Liver (tissue), 9 donors: Measurements from ENCODE around the gene KIF26A. TPM values are rescaled to one million over a fixed set of nuclear protein-coding genes. Genes with fewer than 3 reads are reported as not detected.

Experiments used
- DNase-seq: peaks from one replicate; pipeline ENCODE4 v3.0.0-alpha.2; 2017; ENCODE audit warnings: low spot score
- H3K27ac ChIP-seq, 2 donors: one replicate each; pipeline ENCODE4 v1.7.0; 2013; ENCODE audit warnings: inconsistent platforms in 2 of 2, low read length in 2 of 2, control low read depth in 1 of 2, low read depth in 1 of 2, mild to moderate bottlenecking in 1 of 2
- H3K27me3 ChIP-seq, 4 donors: one replicate each; pipeline versions ENCODE4 v1.6.1 to v1.7.0; 2013; ENCODE audit warnings: low read length in 3 of 4, inconsistent platforms in 1 of 4, mild to moderate bottlenecking in 1 of 4, moderate library complexity in 1 of 4; ENCODE audit not compliant: control insufficient read depth in 4 of 4, insufficient read depth in 4 of 4
- H3K36me3 ChIP-seq, 4 donors: one replicate each; pipeline versions ENCODE4 v1.6.1 to v1.7.0; 2013; ENCODE audit warnings: low read length in 3 of 4, mild to moderate bottlenecking in 3 of 4, low read depth in 1 of 4, moderate library complexity in 1 of 4; ENCODE audit not compliant: control insufficient read depth in 4 of 4, insufficient read depth in 3 of 4
- H3K4me1 ChIP-seq, 4 donors: one replicate each; pipeline versions ENCODE4 v1.6.1 to v1.7.0; 2013; ENCODE audit warnings: low read length in 3 of 4, mild to moderate bottlenecking in 3 of 4, moderate library complexity in 1 of 4; ENCODE audit not compliant: control insufficient read depth in 4 of 4, insufficient read depth in 4 of 4
- H3K4me3 ChIP-seq, 3 donors: one replicate each; pipeline versions ENCODE4 v1.6.1 to v1.7.0; 2013; ENCODE audit warnings: low read length in 3 of 3, control low read depth in 1 of 3, low read depth in 1 of 3, mild to moderate bottlenecking in 1 of 3
- H3K9ac ChIP-seq, 2 donors: one replicate each; pipeline ENCODE4 v1.7.0; 2013; ENCODE audit warnings: low read length in 2 of 2, mild to moderate bottlenecking in 2 of 2, moderate library complexity in 2 of 2, control low read depth in 1 of 2, low read depth in 1 of 2
- H3K9me3 ChIP-seq, 4 donors: one replicate each; pipeline versions ENCODE4 v1.6.1 to v1.7.0; 2013; ENCODE audit warnings: low read length in 3 of 4; ENCODE audit not compliant: control insufficient read depth in 4 of 4
- EGR1 ChIP-seq, 2 donors: IDR thresholded peaks; 2 replicates each; pipeline ENCODE4 v1.6.1; 2016 to 2018; ENCODE audit warnings: antibody characterized with exemption in 2 of 2, low read depth in 2 of 2
- FOXA1 ChIP-seq: IDR thresholded peaks from 2 replicates; pipeline ENCODE4 v1.6.1; 2016; ENCODE audit warnings: antibody characterized with exemption
- FOXA2 ChIP-seq: IDR thresholded peaks from 2 replicates; pipeline ENCODE4 v1.6.1; 2016; ENCODE audit warnings: antibody characterized with exemption
- HNF4G ChIP-seq: IDR thresholded peaks from 2 replicates; pipeline ENCODE4 v1.6.1; 2016; ENCODE audit warnings: antibody characterized with exemption
- RXRA ChIP-seq, 2 donors: IDR thresholded peaks; 2 replicates each; pipeline ENCODE4 v1.6.1; 2017 to 2018; ENCODE audit warnings: antibody characterized with exemption in 2 of 2, mild to moderate bottlenecking in 1 of 2
- TAF1 ChIP-seq: conservative IDR thresholded peaks from 2 replicates; pipeline ENCODE4 v1.6.1; 2016; ENCODE audit warnings: antibody characterized with exemption, mild to moderate bottlenecking
- YY1 ChIP-seq: IDR thresholded peaks from 2 replicates; pipeline ENCODE4 v1.6.1; 2016; ENCODE audit warnings: antibody characterized with exemption, mild to moderate bottlenecking
- WGBS: extraction: QIAGEN DNeasy Blood & Tissue Kit; methylation state at CpG from one replicate; pipeline ENCODE4 v1.1.7; 2013; 5-methylcytosine and 5-hydroxymethylcytosine counted together
- polyA plus RNA-seq, 2 donors: library from polyadenylated mRNA; stranded (reverse) in 1 of 2; unstranded in 1 of 2; fragments of 200-250 nt in 1 of 2; fragments of >200 nt in 1 of 2; fragmentation: Nextera tagmentation in 1 of 2; extraction: Ambion mirVana in 1 of 2; gene quantifications; one replicate each; pipeline versions ENCODE4 v1.2.1 to v1.2.3, GENCODE V29; 2013 to 2015
- total RNA-seq, 2 donors: library from RNA; depleted of rRNA; stranded (reverse); fragments of >200 nt; gene quantifications; one replicate each; pipeline ENCODE4 v1.2.3, GENCODE V29; 2014
- TF ChIP-seq, protein P1 (sequence below): IDR thresholded peaks from 2 replicates; pipeline ENCODE4 v1.6.1; 2016; ENCODE audit warnings: antibody characterized with exemption, mild to moderate bottlenecking
- TF ChIP-seq, protein P2 (sequence below): IDR thresholded peaks from 2 replicates; pipeline ENCODE4 v1.6.1; 2016; ENCODE audit warnings: antibody characterized with exemption
- TF ChIP-seq, protein P3 (sequence below): IDR thresholded peaks from 2 replicates; pipeline ENCODE4 v1.6.1; 2016; ENCODE audit warnings: antibody characterized with exemption
- TF ChIP-seq, protein P4 (sequence below): IDR thresholded peaks from 2 replicates; pipeline ENCODE4 v1.6.1; 2016; ENCODE audit warnings: antibody characterized with exemption
- donor health status: healthy.
- donor health status: healthy.
- donor health status: healthy.
- donor health status: healthy.
- donor health status: healthy.

KIF26A gene
- total and polyA plus RNA-seq, 4 donors = 0.07 to 10.2 (median 1.3) TPM

- DNase-seq = no peak
Observed at GRCh38 chr14:104214431-104215218, 76.2 kb downstream of the KIF26A start.

GRCh38 chr14:104215706-104216334 is 77.4 kb downstream of the KIF26A start:
- H3K36me3 ChIP-seq = no peaks in the 10 kb centered on the region
- no peak for DNase-seq
- H3K4me3 ChIP-seq = no peak overlapping the region
- H3K9me3 ChIP-seq = no peaks in the 10 kb centered on the region
- WGBS = 83% methylated on average over 21 of the region's 21 CpGs
- TF ChIP-seq, protein P1, sequence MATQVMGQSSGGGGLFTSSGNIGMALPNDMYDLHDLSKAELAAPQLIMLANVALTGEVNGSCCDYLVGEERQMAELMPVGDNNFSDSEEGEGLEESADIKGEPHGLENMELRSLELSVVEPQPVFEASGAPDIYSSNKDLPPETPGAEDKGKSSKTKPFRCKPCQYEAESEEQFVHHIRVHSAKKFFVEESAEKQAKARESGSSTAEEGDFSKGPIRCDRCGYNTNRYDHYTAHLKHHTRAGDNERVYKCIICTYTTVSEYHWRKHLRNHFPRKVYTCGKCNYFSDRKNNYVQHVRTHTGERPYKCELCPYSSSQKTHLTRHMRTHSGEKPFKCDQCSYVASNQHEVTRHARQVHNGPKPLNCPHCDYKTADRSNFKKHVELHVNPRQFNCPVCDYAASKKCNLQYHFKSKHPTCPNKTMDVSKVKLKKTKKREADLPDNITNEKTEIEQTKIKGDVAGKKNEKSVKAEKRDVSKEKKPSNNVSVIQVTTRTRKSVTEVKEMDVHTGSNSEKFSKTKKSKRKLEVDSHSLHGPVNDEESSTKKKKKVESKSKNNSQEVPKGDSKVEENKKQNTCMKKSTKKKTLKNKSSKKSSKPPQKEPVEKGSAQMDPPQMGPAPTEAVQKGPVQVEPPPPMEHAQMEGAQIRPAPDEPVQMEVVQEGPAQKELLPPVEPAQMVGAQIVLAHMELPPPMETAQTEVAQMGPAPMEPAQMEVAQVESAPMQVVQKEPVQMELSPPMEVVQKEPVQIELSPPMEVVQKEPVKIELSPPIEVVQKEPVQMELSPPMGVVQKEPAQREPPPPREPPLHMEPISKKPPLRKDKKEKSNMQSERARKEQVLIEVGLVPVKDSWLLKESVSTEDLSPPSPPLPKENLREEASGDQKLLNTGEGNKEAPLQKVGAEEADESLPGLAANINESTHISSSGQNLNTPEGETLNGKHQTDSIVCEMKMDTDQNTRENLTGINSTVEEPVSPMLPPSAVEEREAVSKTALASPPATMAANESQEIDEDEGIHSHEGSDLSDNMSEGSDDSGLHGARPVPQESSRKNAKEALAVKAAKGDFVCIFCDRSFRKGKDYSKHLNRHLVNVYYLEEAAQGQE = no peak
- TF ChIP-seq HNF4G (no peak), FOXA2 (no peak), FOXA1 (no peak), EGR1 (IDR thresholded peaks at IDR 0.05; ENCODE audit: low read depth in 2 of 2) (no peak)
- TF ChIP-seq, protein P2, sequence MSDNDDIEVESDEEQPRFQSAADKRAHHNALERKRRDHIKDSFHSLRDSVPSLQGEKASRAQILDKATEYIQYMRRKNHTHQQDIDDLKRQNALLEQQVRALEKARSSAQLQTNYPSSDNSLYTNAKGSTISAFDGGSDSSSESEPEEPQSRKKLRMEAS = no peak
- TF ChIP-seq, protein P3, sequence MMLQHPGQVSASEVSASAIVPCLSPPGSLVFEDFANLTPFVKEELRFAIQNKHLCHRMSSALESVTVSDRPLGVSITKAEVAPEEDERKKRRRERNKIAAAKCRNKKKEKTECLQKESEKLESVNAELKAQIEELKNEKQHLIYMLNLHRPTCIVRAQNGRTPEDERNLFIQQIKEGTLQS = no peak
- H3K9ac ChIP-seq = no peak overlapping the region
- H3K4me1 ChIP-seq = no peaks in the 10 kb centered on the region
- no peaks in the 10 kb centered on the region for H3K27me3 ChIP-seq
- H3K27ac ChIP-seq = no peak overlapping the region

More at GRCh38 chr14:104214431-104215218, 76.2 kb downstream of the KIF26A start:
- Histone ChIP-seq H3K36me3 (no peaks in the 10 kb centered on the region), H3K27ac (no peak overlapping the region), H3K9me3 (no peaks in the 10 kb centered on the region), H3K27me3 (no peaks in the 10 kb centered on the region), H3K4me3 (no peak overlapping the region), H3K9ac (no peak overlapping the region), H3K4me1 (no peaks in the 10 kb centered on the region)
- 83% methylated on average over 7 of the region's 7 CpGs for WGBS
- TF ChIP-seq FOXA1 (no peak), YY1 (no peak), TAF1 (no peak), FOXA2 (no peak), RXRA (IDR thresholded peaks at IDR 0.05) (no peak)
- TF ChIP-seq, protein P1 = no peak
- TF ChIP-seq, protein P2 = no peak
- TF ChIP-seq, protein P4, sequence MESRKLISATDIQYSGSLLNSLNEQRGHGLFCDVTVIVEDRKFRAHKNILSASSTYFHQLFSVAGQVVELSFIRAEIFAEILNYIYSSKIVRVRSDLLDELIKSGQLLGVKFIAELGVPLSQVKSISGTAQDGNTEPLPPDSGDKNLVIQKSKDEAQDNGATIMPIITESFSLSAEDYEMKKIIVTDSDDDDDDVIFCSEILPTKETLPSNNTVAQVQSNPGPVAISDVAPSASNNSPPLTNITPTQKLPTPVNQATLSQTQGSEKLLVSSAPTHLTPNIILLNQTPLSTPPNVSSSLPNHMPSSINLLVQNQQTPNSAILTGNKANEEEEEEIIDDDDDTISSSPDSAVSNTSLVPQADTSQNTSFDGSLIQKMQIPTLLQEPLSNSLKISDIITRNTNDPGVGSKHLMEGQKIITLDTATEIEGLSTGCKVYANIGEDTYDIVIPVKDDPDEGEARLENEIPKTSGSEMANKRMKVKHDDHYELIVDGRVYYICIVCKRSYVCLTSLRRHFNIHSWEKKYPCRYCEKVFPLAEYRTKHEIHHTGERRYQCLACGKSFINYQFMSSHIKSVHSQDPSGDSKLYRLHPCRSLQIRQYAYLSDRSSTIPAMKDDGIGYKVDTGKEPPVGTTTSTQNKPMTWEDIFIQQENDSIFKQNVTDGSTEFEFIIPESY = no peak
